Endothelial cell of umbilical vein (primary cell): Measurements from ENCODE around the gene ARPC5. TPM values are rescaled to one million over a fixed set of nuclear protein-coding genes. Genes with fewer than 3 reads are reported as not detected.

ENCODE experiments used
- BruUV-seq: library from RNA; stranded (reverse); fragments of 400-500 nt; replicated peaks from 2 replicates; lab custom pipeline; 2021; lab: Mats Ljungman, UMichigan
- CTCF ChIA-PET: fragments of 300-600, 350-600 bp; sonication (Branson Sonifier 250); formaldehyde crosslinking; loops from one replicate; lab custom pipeline; 2021; ENCODE audit warnings: antibody characterized with exemption, inconsistent platforms; lab: Charles Lee
- POLR2A ChIA-PET: fragments of 300-600, 350-600 bp; sonication (Branson Sonifier 250); formaldehyde crosslinking; loops from one replicate; lab custom pipeline; 2021; ENCODE audit warnings: antibody characterized with exemption, inconsistent platforms; lab: Charles Lee
- DNase-seq: peaks from one replicate; pipeline ENCODE4 v3.0.0-alpha.2; 2011; ENCODE audit warnings: low read depth, low spot score
- FAIRE-seq: peaks from 2 replicates; lab custom pipeline; 2011; peaks lifted over from hg19 to GRCh38; lab: Jason Lieb, UNC
- H2AFZ ChIP-seq: 2 replicates; pipeline ENCODE4 v1.6.0; 2012; ENCODE audit warnings: low read depth, low read length, control low read depth, inconsistent platforms
- H3K27ac ChIP-seq: 2 replicates; pipeline ENCODE4 v1.5.1; 2011; ENCODE audit warnings: low read depth, mild to moderate bottlenecking, control low read depth, low read length, moderate library complexity; ENCODE audit not compliant: insufficient read depth
- H3K27me3 ChIP-seq, 2 experiments: 2 replicates each; pipeline versions ENCODE4 v1.6.0 to v1.6.1; 2011; ENCODE audit warnings: low read length in 2 of 2, mixed read lengths in 1 of 2; ENCODE audit not compliant: control insufficient read depth in 2 of 2, insufficient read depth in 2 of 2
- H3K36me3 ChIP-seq, 2 experiments: 2 replicates in 1 of 2; 3 replicates in 1 of 2; pipeline ENCODE4 v1.5.1; 2011; ENCODE audit warnings: low read length in 2 of 2, mild to moderate bottlenecking in 1 of 2, moderate library complexity in 1 of 2; ENCODE audit not compliant: control insufficient read depth in 2 of 2, insufficient read depth in 2 of 2; ENCODE audit errors: extremely low read depth in 1 of 2
- H3K4me1 ChIP-seq: 3 replicates; pipeline ENCODE4 v1.5.1; 2011; ENCODE audit warnings: mild to moderate bottlenecking, low read length; ENCODE audit not compliant: control insufficient read depth, insufficient read depth; ENCODE audit errors: extremely low read depth
- H3K4me2 ChIP-seq: 2 replicates; pipeline ENCODE4 v1.6.1; 2011; ENCODE audit warnings: low read length, control low read depth, mixed read lengths; ENCODE audit not compliant: insufficient read depth
- H3K4me3 ChIP-seq, 3 experiments: fragments of 200-600 bp in 1 of 3; sonication (generic), shearing (Covaris generic) in 1 of 3; replicated peaks in 1 of 3; 2 replicates each; pipeline ENCODE4 v1.5.1; 2011 to 2016; ENCODE audit warnings: control low read depth in 3 of 3, low read length in 3 of 3, mild to moderate bottlenecking in 2 of 3, inconsistent platforms in 1 of 3, low read depth in 1 of 3, moderate library complexity in 1 of 3; ENCODE audit not compliant: insufficient read depth in 1 of 3
- H3K79me2 ChIP-seq: 2 replicates; pipeline ENCODE4 v1.6.0; 2012; ENCODE audit warnings: low read length, inconsistent platforms; ENCODE audit not compliant: control insufficient read depth, insufficient read depth
- H3K9ac ChIP-seq: replicated peaks from 2 replicates; pipeline ENCODE3; 2011; ENCODE audit warnings: low read length, control low read depth; ENCODE audit not compliant: insufficient read depth; ENCODE audit errors: extremely low read depth
- H3K9me1 ChIP-seq: replicated peaks from 3 replicates; pipeline ENCODE4 v1.6.0; 2011; ENCODE audit warnings: mild to moderate bottlenecking, low read length; ENCODE audit not compliant: control insufficient read depth, insufficient read depth; ENCODE audit errors: extremely low read depth
- H3K9me3 ChIP-seq: replicated peaks from 2 replicates; pipeline ENCODE4 v1.5.1; 2012; ENCODE audit warnings: low read length, inconsistent platforms; ENCODE audit not compliant: control insufficient read depth, insufficient read depth
- H4K20me1 ChIP-seq: replicated peaks from 2 replicates; pipeline ENCODE3; 2011; ENCODE audit warnings: mild to moderate bottlenecking, low read length; ENCODE audit not compliant: control insufficient read depth, insufficient read depth; ENCODE audit errors: extremely low read depth
- CTCF ChIP-seq, 2 donors: IDR thresholded peaks; 1 replicate in 1 of 2; 2 replicates in 1 of 2; pipeline ENCODE4 v1.5.1; 2011; ENCODE audit warnings: low read length in 2 of 2, mild to moderate bottlenecking in 2 of 2, moderate library complexity in 2 of 2, control low read depth in 1 of 2, inconsistent platforms in 1 of 2, low read depth in 1 of 2; ENCODE audit not compliant: insufficient read depth in 1 of 2; ENCODE audit errors: extremely low read depth in 1 of 2
- EZH2 ChIP-seq: IDR thresholded peaks from 2 replicates; pipeline ENCODE4 v1.6.1; 2012; ENCODE audit warnings: borderline replicate concordance, low read depth, mild to moderate bottlenecking, moderate library complexity, low read length, inconsistent platforms; ENCODE audit not compliant: severe bottlenecking
- FOS ChIP-seq: IDR thresholded peaks from 2 replicates; pipeline ENCODE4 v1.6.1; 2011; ENCODE audit warnings: mild to moderate bottlenecking, low read length, moderate library complexity, borderline replicate concordance; ENCODE audit not compliant: insufficient read depth
- GATA2 ChIP-seq: IDR thresholded peaks from 2 replicates; pipeline ENCODE4 v1.7.0; 2011; ENCODE audit warnings: low read depth, mild to moderate bottlenecking, moderate library complexity, mixed read lengths, low read length; ENCODE audit not compliant: insufficient read length, insufficient read depth
- JUN ChIP-seq: IDR thresholded peaks from 2 replicates; pipeline ENCODE4 v1.6.1; 2011; ENCODE audit warnings: borderline replicate concordance, low read depth; ENCODE audit not compliant: insufficient read length, insufficient read depth
- MAX ChIP-seq: IDR thresholded peaks from 2 replicates; pipeline ENCODE4 v1.6.1; 2011; ENCODE audit not compliant: insufficient read depth, insufficient read length
- MYC ChIP-seq: IDR thresholded peaks from one replicate; pipeline ENCODE4 v1.6.1; 2011; ENCODE audit warnings: mild to moderate bottlenecking, low read depth, low read length
- POLR2A ChIP-seq: IDR thresholded peaks from 2 replicates; pipeline ENCODE4 v1.6.1; 2012; ENCODE audit warnings: low read depth, mild to moderate bottlenecking, control low read depth, low read length
- POLR2AphosphoS5 ChIP-seq: IDR thresholded peaks from 2 replicates; pipeline ENCODE4 v1.6.1; 2012; ENCODE audit warnings: low read depth, mild to moderate bottlenecking, control low read depth, low read length, moderate library complexity; ENCODE audit not compliant: insufficient read depth
- dilution Hi-C: fragments of 300-500 bp; cut with MboI; formaldehyde crosslinking; loops from one replicate; pipeline ENCODE4 v1.15.0; 2019; ENCODE audit warnings: low sequenced_read_pairs; ENCODE audit not compliant: extremely low pct_ligation_motif_present
- intact Hi-C: fragments of 100-400 bp; cut with micrococcal nuclease; formaldehyde crosslinking; loops from one replicate; pipeline ENCODE4 v1.10.0; 2022
- polyA plus RNA-seq, 4 experiments: library from polyadenylated mRNA; depleted of rRNA in 3 of 4; stranded (reverse) in 3 of 4; unstranded in 1 of 4; fragments of >200 nt; gene quantifications; 2 replicates each; pipeline versions ENCODE4 v1.2.1 to v1.2.3, GENCODE V29; 2011 to 2012; ENCODE audit warnings: missing spikeins in 1 of 4
- total RNA-seq: library from RNA; stranded (reverse); gene quantifications from 2 replicates; pipeline ENCODE4 v1.2.3, GENCODE V29; 2021

Gene ARPC5
- total and polyA plus RNA-seq, 2 donors (not counting 3 experiments of a cell fraction or from before 2014, with no cell fraction given): 110 to 185 TPM

GRCh38 chr1:183651612-183652011, 16.0 kb upstream of the ARPC5 start:
- CTCF ChIA-PET: interaction anchor here (1.1 to 6.2 kb wide), 4 partner anchors 16 to 264 kb away, joined by 3 to 307 read pairs (median 10); partner anchors contain the start of gene ARPC5

More at GRCh38 chr1:183651612-183652011, 16.0 kb upstream of the ARPC5 start:
- Histone ChIP-seq H3K9ac (peak overlapping the region; percentile 34), H3K36me3 (no peaks in the 10 kb centered on the region), H3K9me1 (no peaks in the 10 kb centered on the region), H3K79me2 (no peaks in the 10 kb centered on the region), H3K27me3 (no peaks in the 10 kb centered on the region), H3K9me3 (no peaks in the 10 kb centered on the region), H3K27ac (no peak overlapping the region), H3K4me2 (peak overlapping the region; percentile 34), H3K4me3 (no peak overlapping the region), H3K4me1 (peaks cover 27% of the 10 kb centered on the region), H2AFZ (peak overlapping the region; percentile 29), H4K20me1 (no peaks in the 10 kb centered on the region)
- TF ChIP-seq GATA2: no peak
- TF ChIP-seq POLR2AphosphoS5: no peak
- TF ChIP-seq POLR2A: no peak
- no peak for TF ChIP-seq EZH2
- TF ChIP-seq JUN: no peak
- no peak for TF ChIP-seq MAX
- TF ChIP-seq FOS: no peak
- TF ChIP-seq CTCF (IDR thresholded peaks at IDR 0.05; ENCODE audit: extremely low read depth in 1 of 2, insufficient read depth in 1 of 2, low read depth in 1 of 2, low read length in 2 of 2): no peak
- no peak for TF ChIP-seq MYC
- no TSS peak for BruUV-seq
- intact Hi-C loops: loop anchor here (1.0 kb wide), 1 partner anchor 15 kb away; no protein-coding TSS in a partner anchor
- POLR2A ChIA-PET: no interaction called here
- FAIRE-seq: peak; percentile 76
- peak; percentile 33 for DNase-seq
- dilution Hi-C loops: no loop called here
